ENCODE measurements around the gene COL28A1. TPM values are rescaled to one million over a fixed set of nuclear protein-coding genes. Genes with fewer than 3 reads are reported as not detected.

COL28A1 gene
- total and polyA plus RNA-seq, 4 donors: 0.05 to 0.50 (median 0.18) TPM

GRCh38 chr7:7317850-7318249 lies 217.8 kb downstream of the COL28A1 start:
- DNase-seq (ENCODE audit: low spot score): no peak
- no peak for TF ChIP-seq RAD21 (IDR thresholded peaks at IDR 0.05)
- no peak for TF ChIP-seq FOXA2 (IDR thresholded peaks at IDR 0.05)
- no peak for TF ChIP-seq SP1 (IDR thresholded peaks at IDR 0.05)
- no peak for TF ChIP-seq GABPA (IDR thresholded peaks at IDR 0.05 in 1 of 2, conservative IDR thresholded peaks at IDR 0.05 in 1 of 2)
- no peak overlapping the region for H3K27ac ChIP-seq (ENCODE audit: low read depth in 1 of 2, low read length in 2 of 2)
- H3K9me3 ChIP-seq (ENCODE audit: control insufficient read depth in 4 of 4, low read length in 3 of 4): no peaks in the 10 kb centered on the region
- 87% methylated on average over 4 of the region's 4 CpGs for WGBS
- H3K4me1 ChIP-seq (ENCODE audit: control insufficient read depth in 4 of 4, insufficient read depth in 4 of 4, low read length in 3 of 4): peaks cover 0 to 4% (median 0%) of the 10 kb centered on the region in 4 donors
- H3K4me3 ChIP-seq (ENCODE audit: low read depth in 1 of 3, low read length in 3 of 3): no peak overlapping the region
- no peaks in the 10 kb centered on the region for H3K27me3 ChIP-seq (ENCODE audit: control insufficient read depth in 4 of 4, insufficient read depth in 4 of 4, low read length in 3 of 4)
- H3K9ac ChIP-seq (ENCODE audit: low read depth in 1 of 2, low read length in 2 of 2): no peak overlapping the region
- H3K36me3 ChIP-seq (ENCODE audit: control insufficient read depth in 4 of 4, insufficient read depth in 3 of 4, low read depth in 1 of 4, low read length in 3 of 4): no peaks in the 10 kb centered on the region

GRCh38 chr7:7315851-7316250 lies 219.8 kb downstream of the COL28A1 start:
- 83% methylated on average over 3 of the region's 3 CpGs for WGBS
- no peak overlapping the region for H3K4me3 ChIP-seq (ENCODE audit: low read depth in 1 of 3, low read length in 3 of 3)
- no peak for TF ChIP-seq MAX (IDR thresholded peaks at IDR 0.05)
- TF ChIP-seq RAD21 (IDR thresholded peaks at IDR 0.05): no peak
- no peak for TF ChIP-seq SP1 (IDR thresholded peaks at IDR 0.05)
- TF ChIP-seq FOXA2 (IDR thresholded peaks at IDR 0.05): no peak
- TF ChIP-seq EGR1 (IDR thresholded peaks at IDR 0.05; ENCODE audit: low read depth in 2 of 2): no peak
- no peak for TF ChIP-seq CTCF (IDR thresholded peaks at IDR 0.05; ENCODE audit: low read depth, low read length, missing input control)
- no peak for TF ChIP-seq ATF3 (IDR thresholded peaks at IDR 0.05)
- no peak for TF ChIP-seq YY1 (IDR thresholded peaks at IDR 0.05)
- TF ChIP-seq HNF4A (conservative IDR thresholded peaks at IDR 0.05): no peak
- no peak for TF ChIP-seq TAF1 (conservative IDR thresholded peaks at IDR 0.05)
- no peak for TF ChIP-seq GABPA (IDR thresholded peaks at IDR 0.05 in 1 of 2, conservative IDR thresholded peaks at IDR 0.05 in 1 of 2)
- TF ChIP-seq REST (IDR thresholded peaks at IDR 0.05): no peak
- TF ChIP-seq FOXA1 (IDR thresholded peaks at IDR 0.05): no peak
- TF ChIP-seq JUND (IDR thresholded peaks at IDR 0.05): no peak
- TF ChIP-seq HNF4G (IDR thresholded peaks at IDR 0.05): no peak
- no peak for TF ChIP-seq ZBTB33 (IDR thresholded peaks at IDR 0.05)
- TF ChIP-seq NR2F2 (IDR thresholded peaks at IDR 0.05): no peak
- TF ChIP-seq RXRA (IDR thresholded peaks at IDR 0.05): no peak
- no peak overlapping the region for H3K9ac ChIP-seq (ENCODE audit: low read depth in 1 of 2, low read length in 2 of 2)
- H3K9me3 ChIP-seq (ENCODE audit: control insufficient read depth in 4 of 4, low read length in 3 of 4): no peaks in the 10 kb centered on the region
- no peak for DNase-seq (ENCODE audit: low spot score)
- no peaks in the 10 kb centered on the region for H3K36me3 ChIP-seq (ENCODE audit: control insufficient read depth in 4 of 4, insufficient read depth in 3 of 4, low read depth in 1 of 4, low read length in 3 of 4)
- no peaks in the 10 kb centered on the region for H3K4me1 ChIP-seq (ENCODE audit: control insufficient read depth in 4 of 4, insufficient read depth in 4 of 4, low read length in 3 of 4)
- H3K27ac ChIP-seq (ENCODE audit: low read depth in 1 of 2, low read length in 2 of 2): no peak overlapping the region
- no peaks in the 10 kb centered on the region for H3K27me3 ChIP-seq (ENCODE audit: control insufficient read depth in 4 of 4, insufficient read depth in 4 of 4, low read length in 3 of 4)

Measured in liver (tissue), 9 donors.